GM13977 (cell line): Measurements from ENCODE around the gene NNMT.

Experiments used
- DNase-seq: peaks from one replicate; pipeline ENCODE4 v3.0.0; 2012; ENCODE audit warnings: low spot score
- in situ Hi-C: fragments of 300-500 bp; cut with MboI; formaldehyde crosslinking; loops from one replicate; pipeline ENCODE4 v1.12.0; 2022; ENCODE audit warnings: low sequenced_read_pairs, low pct_unique_long_range_greater_than_20kb, mixed read lengths, inconsistent platforms; ENCODE audit not compliant: unreplicated experiment
- TF ChIP-seq, protein P1 (sequence below): IDR thresholded peaks from 2 replicates; pipeline ENCODE4 v1.5.1; 2012; ENCODE audit warnings: mild to moderate bottlenecking, control low read depth; ENCODE audit not compliant: insufficient read depth; ENCODE audit errors: extremely low read depth, missing control alignments

NNMT gene

DNA sequence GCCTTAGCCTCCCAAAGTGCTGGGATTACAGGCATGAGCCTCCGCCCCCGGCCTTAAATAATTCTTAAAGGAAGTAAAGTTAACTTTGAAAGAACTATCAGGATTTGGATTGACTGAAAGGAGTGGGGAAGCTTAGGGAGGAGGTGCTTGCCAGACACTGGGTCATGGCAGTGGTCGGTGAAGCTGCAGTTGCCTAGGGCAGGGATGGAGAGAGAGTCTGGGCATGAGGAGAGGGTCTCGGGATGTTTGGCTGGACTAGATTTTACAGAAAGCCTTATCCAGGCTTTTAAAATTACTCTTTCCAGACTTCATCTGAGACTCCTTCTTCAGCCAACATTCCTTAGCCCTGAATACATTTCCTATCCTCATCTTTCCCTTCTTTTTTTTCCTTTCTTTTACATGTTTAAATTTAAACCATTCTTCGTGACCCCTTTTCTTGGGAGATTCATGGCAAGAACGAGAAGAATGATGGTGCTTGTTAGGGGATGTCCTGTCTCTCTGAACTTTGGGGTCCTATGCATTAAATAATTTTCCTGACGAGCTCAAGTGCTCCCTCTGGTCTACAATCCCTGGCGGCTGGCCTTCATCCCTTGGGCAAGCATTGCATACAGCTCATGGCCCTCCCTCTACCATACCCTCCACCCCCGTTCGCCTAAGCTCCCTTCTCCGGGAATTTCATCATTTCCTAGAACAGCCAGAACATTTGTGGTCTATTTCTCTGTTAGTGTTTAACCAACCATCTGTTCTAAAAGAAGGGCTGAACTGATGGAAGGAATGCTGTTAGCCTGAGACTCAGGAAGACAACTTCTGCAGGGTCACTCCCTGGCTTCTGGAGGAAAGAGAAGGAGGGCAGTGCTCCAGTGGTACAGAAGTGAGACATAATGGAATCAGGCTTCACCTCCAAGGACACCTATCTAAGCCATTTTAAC lies at the start of gene NNMT:
Gene NNMT (plus strand): TSS at position 724 of the 929 bp plus-strand sequence. CDS start 158 bp downstream, at position 882.
- no peak for DNase-seq
- in situ Hi-C loops = no loop called here
- TF ChIP-seq, protein P1, sequence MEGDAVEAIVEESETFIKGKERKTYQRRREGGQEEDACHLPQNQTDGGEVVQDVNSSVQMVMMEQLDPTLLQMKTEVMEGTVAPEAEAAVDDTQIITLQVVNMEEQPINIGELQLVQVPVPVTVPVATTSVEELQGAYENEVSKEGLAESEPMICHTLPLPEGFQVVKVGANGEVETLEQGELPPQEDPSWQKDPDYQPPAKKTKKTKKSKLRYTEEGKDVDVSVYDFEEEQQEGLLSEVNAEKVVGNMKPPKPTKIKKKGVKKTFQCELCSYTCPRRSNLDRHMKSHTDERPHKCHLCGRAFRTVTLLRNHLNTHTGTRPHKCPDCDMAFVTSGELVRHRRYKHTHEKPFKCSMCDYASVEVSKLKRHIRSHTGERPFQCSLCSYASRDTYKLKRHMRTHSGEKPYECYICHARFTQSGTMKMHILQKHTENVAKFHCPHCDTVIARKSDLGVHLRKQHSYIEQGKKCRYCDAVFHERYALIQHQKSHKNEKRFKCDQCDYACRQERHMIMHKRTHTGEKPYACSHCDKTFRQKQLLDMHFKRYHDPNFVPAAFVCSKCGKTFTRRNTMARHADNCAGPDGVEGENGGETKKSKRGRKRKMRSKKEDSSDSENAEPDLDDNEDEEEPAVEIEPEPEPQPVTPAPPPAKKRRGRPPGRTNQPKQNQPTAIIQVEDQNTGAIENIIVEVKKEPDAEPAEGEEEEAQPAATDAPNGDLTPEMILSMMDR = no peak

DNA sequence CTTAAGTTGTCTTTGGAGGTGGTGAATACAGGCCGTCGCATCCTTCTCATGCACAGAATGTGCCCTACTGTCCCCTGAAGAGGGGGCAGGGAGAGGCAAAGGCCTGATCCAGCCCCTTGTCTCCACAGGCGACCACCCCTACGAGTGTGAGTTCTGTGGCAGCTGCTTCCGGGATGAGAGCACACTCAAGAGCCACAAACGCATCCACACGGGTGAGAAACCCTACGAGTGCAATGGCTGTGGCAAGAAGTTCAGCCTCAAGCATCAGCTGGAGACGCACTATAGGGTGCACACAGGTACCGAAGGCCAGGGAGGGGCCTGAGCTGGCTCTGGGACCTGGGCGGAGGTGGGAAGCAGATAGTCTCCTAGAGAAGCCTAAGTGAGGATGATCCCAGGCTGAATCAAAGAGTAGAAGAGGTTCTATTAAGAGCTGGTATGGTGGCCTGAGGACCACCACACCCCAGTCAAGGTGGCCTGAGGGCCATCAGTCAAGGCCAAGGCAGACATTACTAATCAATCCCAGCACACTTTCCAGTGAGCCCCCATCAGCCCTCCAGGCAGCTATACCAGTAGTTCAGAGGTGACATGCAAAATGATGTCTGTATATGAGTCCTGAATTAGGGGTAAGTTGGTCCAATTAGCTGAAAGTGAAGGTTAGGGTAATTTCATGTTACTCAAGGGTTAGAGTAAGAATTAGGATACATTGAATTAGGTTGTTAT lies 49.0 kb upstream of the NNMT start:
- TF ChIP-seq, protein P1 = no peak
- in situ Hi-C loops = no loop called here

DNA sequence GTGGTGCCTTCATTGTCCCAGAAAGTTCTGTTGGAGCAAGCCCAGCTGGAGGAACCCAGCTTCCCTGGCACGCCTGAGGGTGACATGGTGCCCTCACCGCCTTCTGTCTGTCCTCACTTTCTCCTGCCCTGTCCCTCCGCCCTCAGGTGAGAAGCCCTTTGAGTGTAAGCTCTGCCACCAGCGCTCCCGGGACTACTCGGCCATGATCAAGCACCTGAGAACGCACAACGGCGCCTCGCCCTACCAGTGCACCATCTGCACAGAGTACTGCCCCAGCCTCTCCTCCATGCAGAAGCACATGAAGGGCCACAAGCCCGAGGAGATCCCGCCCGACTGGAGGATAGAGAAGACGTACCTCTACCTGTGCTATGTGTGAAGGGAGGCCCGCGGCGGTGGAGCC lies 46.0 kb upstream of the NNMT start:
- in situ Hi-C loops = loop anchor here (25.0 kb wide), 2 partner anchors 363 to 438 kb away; partner anchors contain the start of gene USP28
- TF ChIP-seq, protein P1 = no peak

More for the DNA sequence above, 49.0 kb upstream of the NNMT start:
- DNase-seq = no peak

DNA sequence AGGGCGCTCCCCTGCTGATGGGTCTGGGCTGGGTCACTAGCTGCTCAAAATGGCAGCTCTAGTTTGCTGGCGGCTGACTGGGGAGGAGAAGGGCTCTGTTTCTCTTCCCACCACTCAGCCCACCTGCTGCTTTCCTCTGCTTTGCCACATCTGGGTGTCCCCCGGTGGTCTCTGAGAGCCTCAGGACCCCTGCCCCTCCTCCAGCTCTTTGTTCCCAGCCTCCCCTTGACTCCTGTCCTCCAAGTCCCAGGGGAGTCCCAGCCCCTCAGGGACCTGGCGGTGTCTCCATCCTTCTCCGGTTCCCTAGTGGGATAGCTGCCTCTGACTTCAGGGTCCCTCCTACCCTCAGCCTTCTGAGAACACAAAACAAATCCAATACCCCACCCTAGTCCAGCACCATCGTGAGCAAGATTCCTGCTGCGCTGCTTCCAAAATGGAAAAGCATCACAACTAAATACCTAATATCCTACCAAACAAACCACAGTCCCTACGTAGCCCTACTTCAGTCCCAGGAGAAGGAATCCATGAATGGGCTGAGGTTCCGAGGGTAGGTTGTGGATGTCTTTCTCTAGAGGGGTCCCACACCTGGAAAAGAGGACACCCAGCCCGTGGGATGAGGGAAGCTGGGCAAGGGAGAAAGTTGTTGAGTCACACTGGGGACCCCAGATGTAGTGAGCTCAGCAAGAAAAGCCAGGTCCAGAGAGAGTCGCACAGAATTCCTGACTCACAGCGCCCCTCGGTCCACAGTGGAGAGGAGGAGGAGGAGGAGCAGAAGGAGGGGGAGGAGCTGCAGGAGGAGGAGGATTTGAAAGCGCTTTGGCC lies 45.0 kb upstream of the NNMT start:
- DNase-seq = no peak
- in situ Hi-C loops = loop anchor here (25.0 kb wide), 2 partner anchors 364 to 439 kb away; partner anchors contain the start of gene USP28
- TF ChIP-seq, protein P1 = no peak

More for the DNA sequence above, 46.0 kb upstream of the NNMT start:
- no peak for DNase-seq

DNA sequence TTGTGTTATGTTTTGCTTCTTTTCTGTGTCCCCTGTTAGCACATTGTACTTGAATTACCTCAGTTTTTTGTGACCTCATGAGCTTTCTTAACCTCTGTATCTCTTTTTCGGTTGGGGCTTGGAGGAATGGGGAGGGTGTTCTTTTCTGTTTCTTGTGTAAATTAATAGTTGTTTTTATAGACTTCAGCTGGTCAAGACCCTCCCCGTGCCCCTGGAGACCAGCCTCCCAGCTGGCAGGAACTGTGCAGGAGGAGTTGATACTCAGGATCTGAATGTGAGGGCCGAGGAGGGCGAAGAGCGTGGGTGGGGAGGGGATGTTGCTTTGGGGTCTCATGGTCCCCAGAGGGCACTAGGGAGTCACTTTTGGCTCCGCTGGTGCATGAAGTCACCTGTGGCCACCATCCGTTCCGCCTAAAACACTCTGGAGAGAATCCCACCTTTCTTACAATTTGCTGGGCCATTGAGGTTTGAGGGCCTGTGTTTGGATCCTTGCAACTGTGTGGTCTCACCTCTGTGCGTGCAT lies 44.3 kb upstream of the NNMT start:
- in situ Hi-C loops = loop anchor here (25.0 kb wide), 2 partner anchors 365 to 440 kb away; partner anchors contain the start of gene USP28
- TF ChIP-seq, protein P1 = no peak
- no peak for DNase-seq
